CD8-positive, alpha-beta memory T cell (primary cell): ENCODE results near the gene CACNB4. TPM values are rescaled to one million over a fixed set of nuclear protein-coding genes. Genes with fewer than 3 reads are reported as not detected.
"Not testable (repeated sequence)": the region's sequence is repeated elsewhere in the genome, so short reads cannot be mapped to it uniquely, and the experiment has no call there.

Experiments
- CTCF ChIA-PET: fragments of 350-600 bp; sonication (Branson Sonifier 250); formaldehyde crosslinking; loops from one replicate; lab custom pipeline; 2021; ENCODE audit warnings: antibody characterized with exemption; lab: Charles Lee
- POLR2A ChIA-PET: fragments of 350-600 bp; sonication (Branson Sonifier 250); formaldehyde crosslinking; loops from one replicate; lab custom pipeline; 2021; ENCODE audit warnings: antibody characterized with exemption; lab: Charles Lee
- DNase-seq, 5 donors: peaks; one replicate each; pipeline versions ENCODE4 v3.0.0 to v3.0.0-alpha.2; 2020 to 2022; ENCODE audit warnings: mixed read lengths in 1 of 5
- H3K27ac ChIP-seq: one replicate; pipeline ENCODE4 v1.7.0; 2013; ENCODE audit warnings: low read depth, mild to moderate bottlenecking, low read length, moderate library complexity
- H3K27me3 ChIP-seq: 2 replicates; pipeline ENCODE4 v1.7.0; 2013; ENCODE audit warnings: low read length, mild to moderate bottlenecking; ENCODE audit not compliant: insufficient read depth, poor library complexity, severe bottlenecking
- H3K36me3 ChIP-seq: 2 replicates; pipeline ENCODE4 v1.7.0; 2013; ENCODE audit warnings: mild to moderate bottlenecking, low read length, moderate library complexity; ENCODE audit not compliant: insufficient read depth
- H3K4me1 ChIP-seq: 2 replicates; pipeline ENCODE4 v1.7.0; 2013; ENCODE audit warnings: mild to moderate bottlenecking, low read length, moderate library complexity; ENCODE audit not compliant: insufficient read depth
- H3K4me3 ChIP-seq: 2 replicates; pipeline ENCODE4 v1.7.0; 2013; ENCODE audit warnings: mild to moderate bottlenecking, low read length
- H3K9me3 ChIP-seq: 2 replicates; pipeline ENCODE4 v1.7.0; 2013; ENCODE audit warnings: mild to moderate bottlenecking, low read length
- H3K27ac Mint-ChIP-seq, 8 donors: one replicate each; pipeline ENCODE4 v1.8.0; 2020 to 2021; ENCODE audit warnings: mixed read lengths in 8 of 8, mild to moderate bottlenecking in 6 of 8, inconsistent platforms in 3 of 8, moderate library complexity in 3 of 8
- H3K27me3 Mint-ChIP-seq, 2 donors: one replicate each; pipeline ENCODE4 v1.8.0; 2020 to 2021; ENCODE audit warnings: mixed read lengths in 2 of 2, mild to moderate bottlenecking in 1 of 2, moderate library complexity in 1 of 2
- H3K36me3 Mint-ChIP-seq, 3 donors: one replicate each; pipeline ENCODE4 v1.8.0; 2020 to 2021; ENCODE audit warnings: mixed read lengths in 3 of 3, inconsistent platforms in 1 of 3, mild to moderate bottlenecking in 1 of 3
- H3K4me1 Mint-ChIP-seq, 3 donors: one replicate each; pipeline ENCODE4 v1.8.0; 2020 to 2021; ENCODE audit warnings: mixed read lengths in 3 of 3, inconsistent platforms in 1 of 3, mild to moderate bottlenecking in 1 of 3
- H3K4me3 Mint-ChIP-seq, 7 donors: one replicate each; pipeline ENCODE4 v1.8.0; 2020 to 2021; ENCODE audit warnings: mixed read lengths in 7 of 7, mild to moderate bottlenecking in 6 of 7, moderate library complexity in 4 of 7, inconsistent platforms in 2 of 7
- H3K9me3 Mint-ChIP-seq, 5 donors: one replicate each; pipeline ENCODE4 v1.8.0; 2020 to 2022; ENCODE audit warnings: mixed read lengths in 5 of 5, mild to moderate bottlenecking in 3 of 5, moderate library complexity in 2 of 5, inconsistent platforms in 1 of 5
- polyA plus RNA-seq: library from polyadenylated mRNA; unstranded; fragments of 300-500 nt; fragmentation: Illumina TruSeq; gene quantifications from one replicate; pipeline ENCODE4 v1.2.3, GENCODE V29; 2021
- total RNA-seq, 2 experiments: library from RNA; stranded (reverse); gene quantifications; one replicate each; pipeline ENCODE4 v1.2.3, GENCODE V29; 2021

CACNB4 gene
- total and polyA plus RNA-seq, 3 experiments from 2014 or later = 0.18 to 0.20 TPM; not detected in 1

DNA sequence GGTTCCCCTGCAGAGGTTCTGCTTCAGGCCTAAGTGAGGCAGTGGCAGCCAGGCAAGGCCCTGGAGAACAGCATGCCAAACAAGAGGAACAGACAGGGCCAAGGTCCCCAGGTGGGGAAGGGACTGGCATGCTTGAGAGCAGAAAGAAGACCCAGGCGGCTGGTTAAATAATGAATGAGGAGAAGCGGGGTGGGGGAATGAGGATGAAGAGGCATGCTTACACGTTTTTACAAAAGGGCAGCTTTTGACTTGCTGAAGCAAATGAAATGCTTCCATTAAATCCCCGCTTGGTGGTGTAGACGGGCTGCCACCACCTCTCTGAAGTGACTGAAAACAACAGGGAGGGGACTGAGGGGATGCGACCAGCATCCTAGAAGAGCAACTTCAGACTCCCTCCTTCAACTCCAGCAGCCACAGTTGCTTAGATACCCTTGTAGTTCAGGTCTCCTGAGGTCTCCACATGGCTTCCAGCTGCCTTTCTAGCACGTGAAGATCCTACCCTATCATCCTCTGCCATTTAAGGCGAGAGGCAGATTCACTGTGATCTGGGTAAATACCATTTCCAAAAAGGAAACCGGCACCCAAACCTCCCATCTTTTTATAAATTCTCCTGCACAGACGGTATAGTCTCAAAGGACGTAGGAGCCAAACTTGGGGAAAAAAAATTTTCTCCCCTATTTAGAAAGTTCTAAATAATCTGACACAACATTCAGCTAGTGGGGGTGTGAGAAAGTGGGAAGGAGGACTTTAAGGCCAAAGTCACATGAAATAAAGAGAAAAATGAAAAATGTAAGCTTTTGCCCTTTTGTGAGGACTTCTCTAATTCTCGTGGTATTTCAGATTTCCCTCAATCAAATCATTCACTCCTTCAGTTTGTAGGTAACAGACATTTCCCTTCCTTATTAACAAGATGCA, 65.6 kb downstream of the CACNB4 start:
- DNase-seq = no peak
- no peaks in the 10 kb centered on the region for H3K9me3 ChIP-seq
- no peaks in the 10 kb centered on the region for H3K36me3 Mint-ChIP-seq
- H3K9me3 Mint-ChIP-seq = no peaks in the 10 kb centered on the region
- POLR2A ChIA-PET = interaction anchor here (0.5 kb wide), 1 partner anchor 19 kb away, joined by 3 read pairs; no protein-coding TSS in a partner anchor
- no peak overlapping the region for H3K27ac ChIP-seq
- H3K4me1 Mint-ChIP-seq = no peaks in the 10 kb centered on the region
- H3K4me3 Mint-ChIP-seq = no peak overlapping the region
- H3K27ac Mint-ChIP-seq = peak overlapping the region in 1 of 8 donors; percentile 93
- no peaks in the 10 kb centered on the region for H3K4me1 ChIP-seq
- no peaks in the 10 kb centered on the region for H3K27me3 ChIP-seq
- H3K4me3 ChIP-seq = no peak overlapping the region
- CTCF ChIA-PET = interaction anchor here (1.1 kb wide), 1 partner anchor 9 kb away, joined by 3 read pairs; no protein-coding TSS in a partner anchor
- peaks cover 5 to 15% of the 10 kb centered on the region in 2 donors for H3K27me3 Mint-ChIP-seq
- H3K36me3 ChIP-seq = no peaks in the 10 kb centered on the region

GRCh38 chr2:152031747-152032306, 67.0 kb downstream of the CACNB4 start:
- Mint-ChIP-seq H3K4me3 (no peak overlapping the region), H3K9me3 (no peaks in the 10 kb centered on the region), H3K4me1 (no peaks in the 10 kb centered on the region), H3K27me3 (peaks cover 5 to 19% of the 10 kb centered on the region in 2 donors), H3K27ac (peak overlapping the region in 2 of 8 donors; percentile 60 to 78), H3K36me3 (no peaks in the 10 kb centered on the region)
- H3K36me3 ChIP-seq = no peaks in the 10 kb centered on the region
- H3K27me3 ChIP-seq = no peaks in the 10 kb centered on the region
- CTCF ChIA-PET = no interaction called here
- H3K9me3 ChIP-seq = no peaks in the 10 kb centered on the region
- H3K4me3 ChIP-seq = no peak overlapping the region
- DNase-seq = no peak
- no peaks in the 10 kb centered on the region for H3K4me1 ChIP-seq
- POLR2A ChIA-PET = no interaction called here
- H3K27ac ChIP-seq = no peak overlapping the region

DNA sequence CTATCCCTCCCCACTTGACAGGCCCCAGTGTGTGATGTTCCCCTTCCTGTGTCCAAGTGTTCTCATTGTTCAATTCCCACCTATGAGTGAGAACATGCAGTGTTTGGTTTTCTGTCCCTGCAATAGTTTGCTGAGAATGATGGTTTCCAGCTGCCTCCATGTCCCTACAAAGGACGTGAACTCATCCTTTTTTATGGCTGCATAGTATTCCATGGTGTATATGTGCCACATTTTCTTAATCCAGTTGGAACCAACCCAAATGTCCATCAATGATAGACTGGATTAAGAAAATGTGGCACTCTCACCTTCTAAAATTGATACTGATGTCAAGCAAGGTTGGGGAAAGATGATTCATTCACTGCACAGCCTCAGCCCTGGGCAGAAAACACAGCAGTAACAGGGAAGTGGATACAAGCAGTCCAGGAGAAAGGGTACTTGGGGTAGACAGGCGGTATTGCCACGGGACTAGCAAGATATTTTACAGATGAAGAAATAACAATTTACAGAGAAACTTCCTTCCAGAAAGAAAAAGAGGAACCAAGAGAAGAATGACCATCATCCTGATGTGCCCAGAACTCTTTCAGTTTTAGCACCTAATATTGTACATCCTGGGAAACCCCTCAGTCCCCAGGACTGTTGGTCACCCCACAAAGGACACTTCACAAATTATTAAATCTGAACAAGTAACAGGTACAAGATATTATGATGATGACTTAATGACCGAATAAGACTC, 68.1 kb downstream of the CACNB4 start:
- CTCF ChIA-PET, H3K4me1 ChIP-seq, H3K27ac ChIP-seq, H3K9me3 Mint-ChIP-seq, H3K36me3 Mint-ChIP-seq, H3K4me3 ChIP-seq, H3K9me3 ChIP-seq, H3K4me1 Mint-ChIP-seq, H3K36me3 ChIP-seq, POLR2A ChIA-PET, H3K27me3 ChIP-seq, DNase-seq, H3K4me3 Mint-ChIP-seq: not testable (repeated sequence)
- peak overlapping the region in 1 of 8 donors; percentile 91 for H3K27ac Mint-ChIP-seq
- H3K27me3 Mint-ChIP-seq = peaks cover 9 to 19% of the 10 kb centered on the region in 2 donors

DNA sequence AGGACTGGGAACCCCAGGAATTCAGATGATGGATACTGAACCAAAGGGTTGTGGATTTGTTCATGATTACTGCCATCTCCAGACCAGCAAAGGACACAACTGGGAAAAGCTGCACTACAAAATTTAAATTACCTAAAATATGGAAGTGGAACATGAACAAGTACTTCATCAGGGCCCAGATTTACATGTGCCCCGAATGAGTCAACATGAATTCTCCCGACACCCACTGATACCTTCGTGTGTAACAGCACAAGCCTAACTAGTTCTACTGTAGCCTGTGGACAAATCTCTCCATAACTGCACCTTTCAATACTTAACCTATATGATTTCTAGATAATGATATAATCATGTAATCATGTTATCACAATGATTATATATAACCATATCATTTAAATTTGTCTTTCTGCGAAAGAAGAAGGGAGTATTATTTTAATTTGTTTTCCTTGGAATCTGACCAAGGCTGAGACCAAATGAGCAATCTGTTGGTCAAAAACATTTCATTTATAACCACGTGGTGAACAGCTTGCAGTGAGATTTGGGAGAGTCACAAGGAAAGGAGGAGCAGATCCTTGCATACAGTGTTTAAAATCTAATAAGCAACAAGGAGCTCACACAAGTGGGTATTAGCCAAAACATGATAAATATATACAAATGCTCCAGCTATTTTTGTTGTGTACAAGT, 70.5 kb downstream of the CACNB4 start:
- Histone ChIP-seq H3K27me3 (no peaks in the 10 kb centered on the region), H3K27ac (no peak overlapping the region), H3K4me1 (no peaks in the 10 kb centered on the region), H3K36me3 (no peaks in the 10 kb centered on the region), H3K9me3 (no peaks in the 10 kb centered on the region), H3K4me3 (no peak overlapping the region)
- POLR2A ChIA-PET = no interaction called here
- H3K27ac Mint-ChIP-seq = no peak overlapping the region
- H3K9me3 Mint-ChIP-seq = no peaks in the 10 kb centered on the region
- H3K36me3 Mint-ChIP-seq = no peaks in the 10 kb centered on the region
- CTCF ChIA-PET = interaction anchor here (0.6 to 3.2 kb wide), 4 partner anchors 10 to 718 kb away, joined by 3 to 15 read pairs (median 3); no protein-coding TSS in a partner anchor
- no peak overlapping the region for H3K4me3 Mint-ChIP-seq
- peaks cover 9 to 15% of the 10 kb centered on the region in 2 donors for H3K27me3 Mint-ChIP-seq
- no peak for DNase-seq
- H3K4me1 Mint-ChIP-seq = peaks cover 6 to 9% (median 9%) of the 10 kb centered on the region in 3 donors

- no peaks in the 10 kb centered on the region for H3K36me3 Mint-ChIP-seq
- H3K27ac Mint-ChIP-seq = peak overlapping the region in 3 of 8 donors; percentile 20 to 72 (median 23)
- ChIA-PET CTCF (interaction anchor here (0.8 to 3.2 kb wide), 18 partner anchors 9 to 610 kb away, joined by 3 to 15 read pairs (median 6); partner anchors contain the start of gene ARL5A), POLR2A (no interaction called here)
- Histone ChIP-seq H3K4me1 (no peaks in the 10 kb centered on the region), H3K27me3 (no peaks in the 10 kb centered on the region), H3K36me3 (no peaks in the 10 kb centered on the region), H3K4me3 (peak overlapping the region; percentile 69), H3K27ac (no peak overlapping the region), H3K9me3 (no peaks in the 10 kb centered on the region)
- peak; percentile 61 to 77 (median 70) for DNase-seq
- peak overlapping the region; percentile 31 to 84 (median 82) for H3K4me3 Mint-ChIP-seq
- peaks cover 6 to 9% (median 9%) of the 10 kb centered on the region in 3 donors for H3K4me1 Mint-ChIP-seq
- H3K9me3 Mint-ChIP-seq = no peaks in the 10 kb centered on the region
- peaks cover 4 to 9% of the 10 kb centered on the region in 2 donors for H3K27me3 Mint-ChIP-seq
These were observed 73.1 kb downstream of the CACNB4 start for GRCh38 chr2:152025678-152026287.

GRCh38 chr2:152024477-152024876, 74.4 kb downstream of the CACNB4 start:
- POLR2A ChIA-PET = no interaction called here
- CTCF ChIA-PET = interaction anchor here (1.2 to 2.8 kb wide), 8 partner anchors 7 to 611 kb away, joined by 3 to 11 read pairs (median 6); partner anchors contain the start of gene ARL5A

GRCh38 chr2:152022090-152022489, 76.8 kb downstream of the CACNB4 start:
- Mint-ChIP-seq H3K27me3 (peaks cover 4 to 14% of the 10 kb centered on the region in 2 donors), H3K27ac (no peak overlapping the region), H3K4me3 (no peak overlapping the region), H3K9me3 (no peaks in the 10 kb centered on the region), H3K4me1 (peaks cover 6 to 9% (median 9%) of the 10 kb centered on the region in 3 donors), H3K36me3 (no peaks in the 10 kb centered on the region)
- Histone ChIP-seq H3K9me3 (no peaks in the 10 kb centered on the region), H3K4me1 (no peaks in the 10 kb centered on the region), H3K27ac (no peak overlapping the region), H3K36me3 (no peaks in the 10 kb centered on the region), H3K4me3 (no peak overlapping the region), H3K27me3 (no peaks in the 10 kb centered on the region)
- ChIA-PET POLR2A (no interaction called here), CTCF (no interaction called here)
- DNase-seq = no peak

More at GRCh38 chr2:152024477-152024876, 74.4 kb downstream of the CACNB4 start:
- peaks cover 6 to 9% (median 9%) of the 10 kb centered on the region in 3 donors for H3K4me1 Mint-ChIP-seq
- DNase-seq = no peak
- Histone ChIP-seq H3K4me3 (no peak overlapping the region), H3K4me1 (no peaks in the 10 kb centered on the region), H3K27ac (no peak overlapping the region), H3K36me3 (no peaks in the 10 kb centered on the region), H3K27me3 (no peaks in the 10 kb centered on the region), H3K9me3 (no peaks in the 10 kb centered on the region)
- no peaks in the 10 kb centered on the region for H3K36me3 Mint-ChIP-seq
- no peaks in the 10 kb centered on the region for H3K9me3 Mint-ChIP-seq
- peaks cover 4 to 12% of the 10 kb centered on the region in 2 donors for H3K27me3 Mint-ChIP-seq
- H3K27ac Mint-ChIP-seq = no peak overlapping the region
- no peak overlapping the region for H3K4me3 Mint-ChIP-seq
